Liver (tissue), 9 donors: ENCODE data around the gene CD40. TPM values are rescaled to one million over a fixed set of nuclear protein-coding genes. Genes with fewer than 3 reads are reported as not detected.

Source experiments
- DNase-seq: peaks from one replicate; pipeline ENCODE4 v3.0.0-alpha.2; 2017; ENCODE audit warnings: low spot score
- H3K27ac ChIP-seq, 2 donors: one replicate each; pipeline ENCODE4 v1.7.0; 2013; ENCODE audit warnings: inconsistent platforms in 2 of 2, low read length in 2 of 2, control low read depth in 1 of 2, low read depth in 1 of 2, mild to moderate bottlenecking in 1 of 2
- H3K27me3 ChIP-seq, 4 donors: one replicate each; pipeline versions ENCODE4 v1.6.1 to v1.7.0; 2013; ENCODE audit warnings: low read length in 3 of 4, inconsistent platforms in 1 of 4, mild to moderate bottlenecking in 1 of 4, moderate library complexity in 1 of 4; ENCODE audit not compliant: control insufficient read depth in 4 of 4, insufficient read depth in 4 of 4
- H3K36me3 ChIP-seq, 4 donors: one replicate each; pipeline versions ENCODE4 v1.6.1 to v1.7.0; 2013; ENCODE audit warnings: low read length in 3 of 4, mild to moderate bottlenecking in 3 of 4, low read depth in 1 of 4, moderate library complexity in 1 of 4; ENCODE audit not compliant: control insufficient read depth in 4 of 4, insufficient read depth in 3 of 4
- H3K4me1 ChIP-seq, 4 donors: one replicate each; pipeline versions ENCODE4 v1.6.1 to v1.7.0; 2013; ENCODE audit warnings: low read length in 3 of 4, mild to moderate bottlenecking in 3 of 4, moderate library complexity in 1 of 4; ENCODE audit not compliant: control insufficient read depth in 4 of 4, insufficient read depth in 4 of 4
- H3K4me3 ChIP-seq, 3 donors: one replicate each; pipeline versions ENCODE4 v1.6.1 to v1.7.0; 2013; ENCODE audit warnings: low read length in 3 of 3, control low read depth in 1 of 3, low read depth in 1 of 3, mild to moderate bottlenecking in 1 of 3
- H3K9ac ChIP-seq, 2 donors: one replicate each; pipeline ENCODE4 v1.7.0; 2013; ENCODE audit warnings: low read length in 2 of 2, mild to moderate bottlenecking in 2 of 2, moderate library complexity in 2 of 2, control low read depth in 1 of 2, low read depth in 1 of 2
- H3K9me3 ChIP-seq, 4 donors: one replicate each; pipeline versions ENCODE4 v1.6.1 to v1.7.0; 2013; ENCODE audit warnings: low read length in 3 of 4; ENCODE audit not compliant: control insufficient read depth in 4 of 4
- ATF3 ChIP-seq: IDR thresholded peaks from 2 replicates; pipeline ENCODE4 v1.6.1; 2016; ENCODE audit warnings: antibody characterized with exemption
- CTCF ChIP-seq: fragments of 150-350 bp; IDR thresholded peaks from 2 replicates; pipeline ENCODE4 v1.5.1; 2017; ENCODE audit warnings: improper control_type of control experiment, low read depth, low read length; ENCODE audit not compliant: missing input control
- EGR1 ChIP-seq, 2 donors: IDR thresholded peaks; 2 replicates each; pipeline ENCODE4 v1.6.1; 2016 to 2018; ENCODE audit warnings: antibody characterized with exemption in 2 of 2, low read depth in 2 of 2
- FOXA1 ChIP-seq: IDR thresholded peaks from 2 replicates; pipeline ENCODE4 v1.6.1; 2016; ENCODE audit warnings: antibody characterized with exemption
- FOXA2 ChIP-seq: IDR thresholded peaks from 2 replicates; pipeline ENCODE4 v1.6.1; 2016; ENCODE audit warnings: antibody characterized with exemption
- GABPA ChIP-seq, 2 donors: IDR thresholded peaks in 1 of 2; conservative IDR thresholded peaks in 1 of 2; 2 replicates each; pipeline ENCODE4 v1.6.1; 2016; ENCODE audit warnings: antibody characterized with exemption in 2 of 2, mild to moderate bottlenecking in 1 of 2, moderate library complexity in 1 of 2
- HNF4A ChIP-seq, 2 donors: conservative IDR thresholded peaks; 2 replicates each; pipeline ENCODE4 v1.6.1; 2016; ENCODE audit warnings: antibody characterized with exemption in 2 of 2, mild to moderate bottlenecking in 2 of 2
- HNF4G ChIP-seq: IDR thresholded peaks from 2 replicates; pipeline ENCODE4 v1.6.1; 2016; ENCODE audit warnings: antibody characterized with exemption
- JUND ChIP-seq, 2 donors: IDR thresholded peaks; 2 replicates each; pipeline ENCODE4 v1.6.1; 2016; ENCODE audit warnings: antibody characterized with exemption in 2 of 2
- MAX ChIP-seq: IDR thresholded peaks from 2 replicates; pipeline ENCODE4 v1.6.1; 2016; ENCODE audit warnings: antibody characterized with exemption
- NR2F2 ChIP-seq: IDR thresholded peaks from 2 replicates; pipeline ENCODE4 v1.6.1; 2016; ENCODE audit warnings: antibody characterized with exemption
- RAD21 ChIP-seq, 2 donors: IDR thresholded peaks; 2 replicates each; pipeline ENCODE4 v1.6.1; 2016; ENCODE audit warnings: antibody characterized with exemption in 2 of 2, mild to moderate bottlenecking in 2 of 2
- REST ChIP-seq: IDR thresholded peaks from 2 replicates; pipeline ENCODE4 v1.6.1; 2016; ENCODE audit warnings: antibody characterized with exemption, mild to moderate bottlenecking
- RXRA ChIP-seq, 2 donors: IDR thresholded peaks; 2 replicates each; pipeline ENCODE4 v1.6.1; 2017 to 2018; ENCODE audit warnings: antibody characterized with exemption in 2 of 2, mild to moderate bottlenecking in 1 of 2
- ZBTB33 ChIP-seq: IDR thresholded peaks from 2 replicates; pipeline ENCODE4 v1.6.1; 2016; ENCODE audit warnings: antibody characterized with exemption
- WGBS: extraction: QIAGEN DNeasy Blood & Tissue Kit; methylation state at CpG from one replicate; pipeline ENCODE4 v1.1.7; 2013; 5-methylcytosine and 5-hydroxymethylcytosine counted together
- polyA plus RNA-seq, 2 donors: library from polyadenylated mRNA; stranded (reverse) in 1 of 2; unstranded in 1 of 2; fragments of 200-250 nt in 1 of 2; fragments of >200 nt in 1 of 2; fragmentation: Nextera tagmentation in 1 of 2; extraction: Ambion mirVana in 1 of 2; gene quantifications; one replicate each; pipeline versions ENCODE4 v1.2.1 to v1.2.3, GENCODE V29; 2013 to 2015
- total RNA-seq, 2 donors: library from RNA; depleted of rRNA; stranded (reverse); fragments of >200 nt; gene quantifications; one replicate each; pipeline ENCODE4 v1.2.3, GENCODE V29; 2014
- donor health status: healthy.
- donor health status: healthy.
- donor health status: healthy.
- donor health status: healthy.
- donor health status: healthy.

The CD40 gene
- total and polyA plus RNA-seq, 4 donors: 2.2 to 9.4 (median 6.0) TPM

- no peaks in the 10 kb centered on the region for H3K27me3 ChIP-seq
- H3K4me1 ChIP-seq: no peaks in the 10 kb centered on the region
- no peak overlapping the region for H3K4me3 ChIP-seq
- no peaks in the 10 kb centered on the region for H3K36me3 ChIP-seq
- TF ChIP-seq MAX (no peak), FOXA1 (no peak), EGR1 (IDR thresholded peaks at IDR 0.05; ENCODE audit: low read depth in 2 of 2) (no peak), REST (no peak), JUND (IDR thresholded peaks at IDR 0.05) (no peak), ZBTB33 (no peak), NR2F2 (no peak), FOXA2 (no peak), CTCF (no peak), HNF4A (conservative IDR thresholded peaks at IDR 0.05) (no peak), ATF3 (no peak), GABPA (IDR thresholded peaks at IDR 0.05 in 1 of 2, conservative IDR thresholded peaks at IDR 0.05 in 1 of 2) (no peak), HNF4G (no peak)
- H3K9me3 ChIP-seq: no peaks in the 10 kb centered on the region
- H3K9ac ChIP-seq: no peak overlapping the region
- 46% methylated on average over 6 of the region's 6 CpGs for WGBS
- DNase-seq: no peak
- H3K27ac ChIP-seq: no peak overlapping the region
Measured at GRCh38 chr20:46131396-46131795, 13.3 kb downstream of the CD40 start.

GRCh38 chr20:46132705-46133120, 14.6 kb downstream of the CD40 start:
- WGBS: 14% methylated on average over 17 of the region's 17 CpGs
- Histone ChIP-seq H3K4me3 (no peak overlapping the region), H3K9ac (no peak overlapping the region), H3K9me3 (no peaks in the 10 kb centered on the region), H3K36me3 (no peaks in the 10 kb centered on the region), H3K27me3 (no peaks in the 10 kb centered on the region), H3K27ac (no peak overlapping the region), H3K4me1 (no peaks in the 10 kb centered on the region)
- TF ChIP-seq REST (no peak), RAD21 (IDR thresholded peaks at IDR 0.05) (peak; percentile 81 to 84), CTCF (peak; percentile 66), RXRA (IDR thresholded peaks at IDR 0.05) (no peak)
- DNase-seq: peak; percentile 66
